MG63 (cell line): Measurements from ENCODE around the gene CLDND1. TPM values are rescaled to one million over a fixed set of nuclear protein-coding genes. Genes with fewer than 3 reads are reported as not detected.

ENCODE experiments used
- DNase-seq: peaks from one replicate; pipeline ENCODE4 v3.0.0-alpha.2; 2020
- H3K27me3 ChIP-seq: fragments of 250-450 bp; sonication (Bioruptor Pico); 2 replicates; pipeline ENCODE4 v1.5.1; 2020; ENCODE audit warnings: mild to moderate bottlenecking, moderate library complexity
- H3K36me3 ChIP-seq: fragments of 250-450 bp; sonication (Bioruptor Pico); 2 replicates; pipeline ENCODE4 v1.5.1; 2020; ENCODE audit warnings: mild to moderate bottlenecking, moderate library complexity
- H3K4me3 ChIP-seq: fragments of 250-450 bp; sonication (Bioruptor Pico); 2 replicates; pipeline ENCODE4 v1.5.1; 2020; ENCODE audit warnings: mild to moderate bottlenecking, moderate library complexity
- H3K9me3 ChIP-seq: fragments of 250-450 bp; sonication (Bioruptor Pico); 2 replicates; pipeline ENCODE4 v1.5.1; 2020; ENCODE audit warnings: mild to moderate bottlenecking, moderate library complexity
- total RNA-seq: library from RNA; depleted of rRNA; stranded (reverse); fragments of >200 nt; shearing (Covaris generic); gene quantifications from 2 replicates; pipeline ENCODE4 v1.2.3, GENCODE V29; 2014; ENCODE audit warnings: low replicate concordance

The CLDND1 gene
- total RNA-seq, 1 experiment from 2014 or later, result 53.0 TPM

- Histone ChIP-seq H3K36me3 (no peaks in the 10 kb centered on the region), H3K27me3 (no peaks in the 10 kb centered on the region), H3K9me3 (no peaks in the 10 kb centered on the region), H3K4me3 (no peak overlapping the region)
- no peak for DNase-seq
Observed at GRCh38 chr3:98554580-98554979, 31.9 kb upstream of the CLDND1 start.

GRCh38 chr3:98553753-98554152 is 31.1 kb upstream of the CLDND1 start:
- no peak overlapping the region for H3K4me3 ChIP-seq
- H3K9me3 ChIP-seq, result no peaks in the 10 kb centered on the region
- H3K27me3 ChIP-seq, result no peaks in the 10 kb centered on the region
- H3K36me3 ChIP-seq, result no peaks in the 10 kb centered on the region
- no peak for DNase-seq

GRCh38 chr3:98553021-98553563 is 30.4 kb upstream of the CLDND1 start:
- H3K4me3 ChIP-seq, result no peak overlapping the region
- H3K36me3 ChIP-seq, result no peaks in the 10 kb centered on the region
- no peaks in the 10 kb centered on the region for H3K27me3 ChIP-seq
- no peak for DNase-seq
- no peaks in the 10 kb centered on the region for H3K9me3 ChIP-seq

GRCh38 chr3:98552232-98553020 is 29.7 kb upstream of the CLDND1 start:
- Histone ChIP-seq H3K4me3 (no peak overlapping the region), H3K27me3 (no peaks in the 10 kb centered on the region), H3K9me3 (no peaks in the 10 kb centered on the region), H3K36me3 (no peaks in the 10 kb centered on the region)
- DNase-seq, result no peak

- H3K9me3 ChIP-seq, result no peaks in the 10 kb centered on the region
- no peak overlapping the region for H3K4me3 ChIP-seq
- H3K27me3 ChIP-seq, result no peaks in the 10 kb centered on the region
- no peaks in the 10 kb centered on the region for H3K36me3 ChIP-seq
- no peak for DNase-seq
Observed at GRCh38 chr3:98551754-98552153, 29.1 kb upstream of the CLDND1 start.

GRCh38 chr3:98551236-98551635 is 28.5 kb upstream of the CLDND1 start:
- DNase-seq, result no peak
- no peak overlapping the region for H3K4me3 ChIP-seq
- no peaks in the 10 kb centered on the region for H3K27me3 ChIP-seq
- no peaks in the 10 kb centered on the region for H3K9me3 ChIP-seq
- no peaks in the 10 kb centered on the region for H3K36me3 ChIP-seq

- Histone ChIP-seq H3K4me3 (no peak overlapping the region), H3K9me3 (no peaks in the 10 kb centered on the region), H3K36me3 (no peaks in the 10 kb centered on the region), H3K27me3 (no peaks in the 10 kb centered on the region)
- DNase-seq, result no peak
Observed at GRCh38 chr3:98550833-98551232, 28.1 kb upstream of the CLDND1 start.

GRCh38 chr3:98548544-98548943 is 25.8 kb upstream of the CLDND1 start:
- no peak overlapping the region for H3K4me3 ChIP-seq
- H3K9me3 ChIP-seq, result no peaks in the 10 kb centered on the region
- no peaks in the 10 kb centered on the region for H3K27me3 ChIP-seq
- no peak for DNase-seq
- no peaks in the 10 kb centered on the region for H3K36me3 ChIP-seq

GRCh38 chr3:98545940-98546339 is 23.2 kb upstream of the CLDND1 start:
- no peaks in the 10 kb centered on the region for H3K27me3 ChIP-seq
- DNase-seq, result no peak
- H3K36me3 ChIP-seq, result no peaks in the 10 kb centered on the region
- H3K4me3 ChIP-seq, result no peak overlapping the region
- no peaks in the 10 kb centered on the region for H3K9me3 ChIP-seq

- no peak for DNase-seq
Observed at GRCh38 chr3:98542623-98543022, 19.9 kb upstream of the CLDND1 start.

GRCh38 chr3:98541695-98542094 is 19.0 kb upstream of the CLDND1 start:
- H3K9me3 ChIP-seq, result no peaks in the 10 kb centered on the region
- H3K27me3 ChIP-seq, result no peaks in the 10 kb centered on the region
- no peaks in the 10 kb centered on the region for H3K36me3 ChIP-seq
- DNase-seq, result no peak
- H3K4me3 ChIP-seq, result no peak overlapping the region

More at GRCh38 chr3:98542623-98543022, 19.9 kb upstream of the CLDND1 start:
- Histone ChIP-seq H3K9me3 (no peaks in the 10 kb centered on the region), H3K27me3 (no peaks in the 10 kb centered on the region), H3K36me3 (no peaks in the 10 kb centered on the region), H3K4me3 (no peak overlapping the region)

GRCh38 chr3:98540346-98540745 is 17.6 kb upstream of the CLDND1 start:
- no peak for DNase-seq
- no peak overlapping the region for H3K4me3 ChIP-seq
- no peaks in the 10 kb centered on the region for H3K9me3 ChIP-seq
- no peaks in the 10 kb centered on the region for H3K36me3 ChIP-seq
- H3K27me3 ChIP-seq, result no peaks in the 10 kb centered on the region

GRCh38 chr3:98536456-98537017 is 13.8 kb upstream of the CLDND1 start:
- Histone ChIP-seq H3K4me3 (no peak overlapping the region), H3K9me3 (no peaks in the 10 kb centered on the region), H3K27me3 (no peaks in the 10 kb centered on the region), H3K36me3 (no peaks in the 10 kb centered on the region)
- DNase-seq, result no peak

- H3K36me3 ChIP-seq, result no peaks in the 10 kb centered on the region
- no peaks in the 10 kb centered on the region for H3K9me3 ChIP-seq
- no peak for DNase-seq
- H3K27me3 ChIP-seq, result no peaks in the 10 kb centered on the region
- no peak overlapping the region for H3K4me3 ChIP-seq
Observed at GRCh38 chr3:98534734-98535133, 12.0 kb upstream of the CLDND1 start.

GRCh38 chr3:98534168-98534567 is 11.5 kb upstream of the CLDND1 start:
- no peaks in the 10 kb centered on the region for H3K9me3 ChIP-seq
- no peak overlapping the region for H3K4me3 ChIP-seq

GRCh38 chr3:98532709-98533571 is 10.2 kb upstream of the CLDND1 start:
- H3K4me3 ChIP-seq, result no peak overlapping the region
- H3K9me3 ChIP-seq, result no peaks in the 10 kb centered on the region
- H3K27me3 ChIP-seq, result no peaks in the 10 kb centered on the region
- DNase-seq, result no peak
- no peaks in the 10 kb centered on the region for H3K36me3 ChIP-seq

More at GRCh38 chr3:98534168-98534567, 11.5 kb upstream of the CLDND1 start:
- DNase-seq, result no peak
- Histone ChIP-seq H3K36me3 (no peaks in the 10 kb centered on the region), H3K27me3 (no peaks in the 10 kb centered on the region)

GRCh38 chr3:98532275-98532637 is 9.6 kb upstream of the CLDND1 start:
- DNase-seq, result no peak
- H3K4me3 ChIP-seq, result no peak overlapping the region
- no peaks in the 10 kb centered on the region for H3K9me3 ChIP-seq
- H3K36me3 ChIP-seq, result no peaks in the 10 kb centered on the region
- no peaks in the 10 kb centered on the region for H3K27me3 ChIP-seq
